HL-60 (cell line): ENCODE measurements around the gene SLC25A21.

Experiments used
- CTCF ChIP-seq: IDR thresholded peaks from one replicate; pipeline ENCODE4 v1.5.1; 2011; ENCODE audit warnings: low read length, control low read depth, inconsistent platforms; ENCODE audit not compliant: insufficient read depth
- GABPA ChIP-seq: IDR thresholded peaks from 2 replicates; pipeline ENCODE4 v1.6.1; 2012; ENCODE audit warnings: low read depth
- POLR2AphosphoS5 ChIP-seq: IDR thresholded peaks from 2 replicates; pipeline ENCODE4 v1.6.1; 2012; ENCODE audit warnings: low read depth
- REST ChIP-seq: IDR thresholded peaks from 2 replicates; pipeline ENCODE4 v1.6.1; 2012; ENCODE audit warnings: low read depth; ENCODE audit not compliant: insufficient replicate concordance
- SPI1 ChIP-seq: IDR thresholded peaks from 2 replicates; pipeline ENCODE4 v1.6.1; 2012; ENCODE audit warnings: low read depth, mild to moderate bottlenecking, borderline replicate concordance

GRCh38 chr14:37165794-37166193, 6.6 kb downstream of the SLC25A21 start:
- TF ChIP-seq CTCF (no peak), POLR2AphosphoS5 (no peak), SPI1 (no peak), REST (no peak), GABPA (no peak)
